Psoas muscle (tissue), 8 donors: Measurements from ENCODE around the gene ENTPD6. TPM values are rescaled to one million over a fixed set of nuclear protein-coding genes. Genes with fewer than 3 reads are reported as not detected.

ENCODE experiments used
- ATAC-seq, 4 donors: fragments of 200-7000 bp; cut with Tn5 transposase; one replicate each; pipeline ENCODE4 v1.9.1; 2020; ENCODE audit warnings: moderate library complexity in 3 of 4, mild to moderate bottlenecking in 2 of 4
- DNase-seq, 2 donors: peaks; one replicate each; pipeline ENCODE4 v3.0.0-alpha.2; 2020
- H3K27ac ChIP-seq: fragments of 200-600 bp; one replicate; pipeline ENCODE4 v1.8.0; 2022
- H3K27me3 ChIP-seq, 3 donors: fragments of 200-600 bp in 1 of 3; one replicate each; pipeline versions ENCODE4 v1.6.1 to v1.8.0; 2013 to 2022; ENCODE audit warnings: low read length in 2 of 3, mild to moderate bottlenecking in 2 of 3, moderate library complexity in 1 of 3; ENCODE audit not compliant: insufficient read depth in 3 of 3
- H3K36me3 ChIP-seq, 2 donors: fragments of 200-600 bp in 1 of 2; one replicate each; pipeline versions ENCODE4 v1.6.1 to v1.8.0; 2013 to 2022; ENCODE audit warnings: low read depth in 1 of 2, mild to moderate bottlenecking in 1 of 2, moderate library complexity in 1 of 2; ENCODE audit not compliant: insufficient read depth in 1 of 2
- H3K4me1 ChIP-seq: fragments of 200-600 bp; one replicate; pipeline ENCODE4 v1.8.0; 2022
- H3K4me3 ChIP-seq: fragments of 200-600 bp; one replicate; pipeline ENCODE4 v1.8.0; 2022; ENCODE audit warnings: mild to moderate bottlenecking
- H3K9me3 ChIP-seq: fragments of 200-600 bp; one replicate; pipeline ENCODE4 v1.8.0; 2022
- WGBS, 3 donors: extraction: QIAGEN DNeasy Blood & Tissue Kit; methylation state at CpG; one replicate each; pipeline versions ENCODE4 v1.1.6 to v1.1.7; 2013; 5-methylcytosine and 5-hydroxymethylcytosine counted together
- intact Hi-C, 2 donors: fragments of 100-400 bp; cut with DNase I; formaldehyde crosslinking; loops; one replicate each; pipeline versions ENCODE4 v1.11.0 to v1.14.2; 2022
- long read RNA-seq, 2 donors: library from polyadenylated mRNA; unstranded; transcript quantifications; one replicate each; pipeline ENCODE4 v2.0.0, GENCODE V29; 2021
- polyA plus RNA-seq, 3 donors: library from polyadenylated mRNA; stranded (reverse); fragments of 200-250 nt; gene quantifications; one replicate each; pipeline ENCODE4 v1.2.3, GENCODE V29; 2013
- total RNA-seq, 4 donors: library from RNA; stranded (reverse); fragmentation: NEBNext Ultra II Directional in 2 of 4; extraction: Animal tissue kit (Norgen Biotek cat#: 25700) in 2 of 4; gene quantifications; one replicate each; pipeline versions ENCODE4 v1.2.1 to v1.2.4, GENCODE V29; 2021 to 2023
- TF ChIP-seq, protein P1 (sequence below): fragments of 200-600 bp; IDR thresholded peaks from one replicate; pipeline ENCODE4 v1.8.0; 2022; ENCODE audit warnings: antibody characterized with exemption
- donor health status: healthy with polysubstance abuse.
- donor health status: DM: no; HTN: no; CAD: no; lungs with moderate emphysema.
- donor health status: Bipolar disorder and iron deficiency.
- donor health status: healthy.
- donor health status: DM: yes; HTN: yes; CAD: no.
- donor health status: DM: no; HTN: no; CAD: no.
- donor health status: DM: no; HTN: no; CAD: no.
- donor health status: DM: yes; HTN: yes; CAD: no.

The ENTPD6 gene
- 10 to 100 TPM; 28.7 to 42.1 (median 34.6) TPM for total RNA-seq
- polyA plus RNA-seq, result 10 to 100 TPM; 38.9 to 65.3 (median 50.5) TPM
- long read RNA-seq, donor 1, transcript ENTPD6-203 (15 exons, 2,750 nt), result minor isoform, 14 of 76 reads
- long read RNA-seq, donor 1, transcript ENTPD6-202 (15 exons, 2,766 nt), result minor isoform, 8 of 76 reads
- long read RNA-seq, donor 1, transcript ENTPD6-201 (14 exons, 2,708 nt), result major isoform, 15 of 76 reads
- long read RNA-seq, donor 1, partial matches to known transcripts, result 2 of 76 reads
- long read RNA-seq, donor 1, other reads (novel, unspliced or antisense), result 35 of 76 reads
- long read RNA-seq, donor 2, transcript ENTPD6-202 (15 exons, 2,766 nt), result minor isoform, 9 of 129 reads
- long read RNA-seq, donor 2, transcript ENTPD6-203 (15 exons, 2,750 nt), result minor isoform, 13 of 129 reads
- long read RNA-seq, donor 2, transcript ENTPD6-201 (14 exons, 2,708 nt), result major isoform, 22 of 129 reads
- long read RNA-seq, donor 2, partial matches to known transcripts, result 12 of 129 reads
- long read RNA-seq, donor 2, other reads (novel, unspliced or antisense), result 69 of 129 reads

- TF ChIP-seq, protein P1, sequence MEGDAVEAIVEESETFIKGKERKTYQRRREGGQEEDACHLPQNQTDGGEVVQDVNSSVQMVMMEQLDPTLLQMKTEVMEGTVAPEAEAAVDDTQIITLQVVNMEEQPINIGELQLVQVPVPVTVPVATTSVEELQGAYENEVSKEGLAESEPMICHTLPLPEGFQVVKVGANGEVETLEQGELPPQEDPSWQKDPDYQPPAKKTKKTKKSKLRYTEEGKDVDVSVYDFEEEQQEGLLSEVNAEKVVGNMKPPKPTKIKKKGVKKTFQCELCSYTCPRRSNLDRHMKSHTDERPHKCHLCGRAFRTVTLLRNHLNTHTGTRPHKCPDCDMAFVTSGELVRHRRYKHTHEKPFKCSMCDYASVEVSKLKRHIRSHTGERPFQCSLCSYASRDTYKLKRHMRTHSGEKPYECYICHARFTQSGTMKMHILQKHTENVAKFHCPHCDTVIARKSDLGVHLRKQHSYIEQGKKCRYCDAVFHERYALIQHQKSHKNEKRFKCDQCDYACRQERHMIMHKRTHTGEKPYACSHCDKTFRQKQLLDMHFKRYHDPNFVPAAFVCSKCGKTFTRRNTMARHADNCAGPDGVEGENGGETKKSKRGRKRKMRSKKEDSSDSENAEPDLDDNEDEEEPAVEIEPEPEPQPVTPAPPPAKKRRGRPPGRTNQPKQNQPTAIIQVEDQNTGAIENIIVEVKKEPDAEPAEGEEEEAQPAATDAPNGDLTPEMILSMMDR, result no peak
- Histone ChIP-seq H3K4me1 (peaks cover 27% of the 10 kb centered on the region), H3K36me3 (no peaks in the 10 kb centered on the region), H3K27ac (peak within 1 kb of the TSS; percentile 85), H3K27me3 (no peaks in the 10 kb centered on the region), H3K4me3 (peak within 1 kb of the TSS; percentile 96), H3K9me3 (no peaks in the 10 kb centered on the region)
- peak; percentile 94 to 96 for DNase-seq
- WGBS, 3 donors, result 6 to 12% (median 11%) methylated on average over 39 to 75 of the region's 75 CpGs
- intact Hi-C loops, result loop anchor here (5.0 to 10.0 kb wide), 4 partner anchors 52 to 202 kb away; partner anchors contain the start of genes PYGB (in 2 of the 2) and ABHD12 (in 1 of the 2)
- ATAC-seq, result peak; percentile 97 to 98 (median 98)
Measured at GRCh38 chr20:25195014-25195961, at the start of gene ENTPD6. TSS of gene ENTPD6 (plus strand) at chr20:25195712. CDS start at chr20:25206537, 10,825 bp downstream.

DNA sequence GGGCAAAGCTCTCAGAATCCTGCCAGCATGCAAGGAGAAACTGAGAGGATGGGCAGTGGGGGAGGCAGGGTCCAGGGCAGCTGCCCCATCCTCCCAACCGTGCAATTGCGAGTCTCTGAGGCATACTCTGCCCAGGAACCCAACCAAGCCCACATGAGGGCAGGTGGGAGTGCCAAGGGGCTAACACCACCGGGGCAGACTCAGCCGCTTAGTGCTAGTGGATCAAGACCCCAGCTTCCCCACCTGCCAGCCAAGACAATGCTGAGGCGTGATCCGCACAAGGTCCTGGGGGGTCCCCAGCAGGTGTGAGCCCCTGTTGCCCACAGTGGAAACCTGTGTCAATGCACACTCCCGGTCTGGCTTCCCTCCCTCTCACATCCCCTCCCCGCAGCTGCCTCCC, 48.5 kb upstream of the ENTPD6 start:
- H3K27ac ChIP-seq, result no peak overlapping the region
- peaks cover 8% of the 10 kb centered on the region for H3K4me1 ChIP-seq
- H3K9me3 ChIP-seq, result no peaks in the 10 kb centered on the region
- DNase-seq, result no peak
- TF ChIP-seq, protein P1, result no peak
- no peak overlapping the region for H3K4me3 ChIP-seq
- 91 to 94% (median 93%) methylated on average over 7 to 8 of the region's 8 CpGs for WGBS, 3 donors
- no peaks in the 10 kb centered on the region for H3K36me3 ChIP-seq
- ATAC-seq, result no peak
- peaks cover 0 to 22% (median 4%) of the 10 kb centered on the region in 3 donors for H3K27me3 ChIP-seq
- intact Hi-C loops, result no loop called here

GRCh38 chr20:25147716-25148115, 47.8 kb upstream of the ENTPD6 start:
- no peaks in the 10 kb centered on the region for H3K36me3 ChIP-seq
- TF ChIP-seq, protein P1, result no peak
- 89 to 90% (median 90%) methylated on average over 15 of the region's 15 CpGs for WGBS, 3 donors
- peaks cover 0 to 22% (median 4%) of the 10 kb centered on the region in 3 donors for H3K27me3 ChIP-seq
- DNase-seq, result no peak
- no peak overlapping the region for H3K4me3 ChIP-seq
- H3K4me1 ChIP-seq, result peaks cover 8% of the 10 kb centered on the region
- intact Hi-C loops, result no loop called here
- H3K27ac ChIP-seq, result no peak overlapping the region
- ATAC-seq, result no peak
- no peaks in the 10 kb centered on the region for H3K9me3 ChIP-seq

DNA sequence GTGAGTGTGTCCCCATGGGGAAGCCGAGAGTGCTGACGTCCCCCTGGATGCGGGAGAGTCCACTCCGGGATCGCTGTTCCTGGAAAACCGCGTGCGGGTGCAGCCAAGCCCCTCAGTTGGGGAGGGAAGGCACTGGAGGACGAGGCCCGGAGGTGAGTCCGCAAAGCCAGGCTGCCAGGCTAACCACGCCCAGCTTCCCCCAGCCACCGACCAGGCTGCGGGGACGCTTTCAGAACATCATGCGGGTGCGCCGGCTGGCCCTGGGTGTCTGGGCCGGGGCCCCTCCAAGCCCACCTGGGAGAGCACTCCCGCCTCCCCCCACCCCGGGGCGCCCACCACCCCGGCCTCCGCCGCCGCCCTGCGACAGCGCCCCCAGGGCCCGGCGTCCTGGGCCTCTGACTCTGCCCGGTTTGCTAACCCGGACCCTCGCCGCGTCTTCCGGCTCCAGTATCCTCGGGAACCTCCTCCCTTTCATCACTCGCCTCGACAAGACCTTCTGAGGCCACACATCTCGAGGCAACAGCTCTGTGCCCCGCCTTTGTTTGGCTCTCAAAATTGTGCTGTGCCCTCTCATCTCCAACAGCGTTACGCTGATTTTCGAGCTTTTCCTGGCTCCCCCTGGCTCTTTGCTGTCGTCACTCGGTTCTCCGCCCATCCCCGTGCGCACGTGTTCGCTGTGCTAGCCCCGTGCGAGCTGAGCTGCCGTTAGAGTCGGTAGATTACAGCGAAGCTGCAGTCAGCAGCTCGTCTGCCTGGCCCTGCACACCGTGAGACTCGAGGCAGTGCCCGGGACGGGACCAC, 47.1 kb upstream of the ENTPD6 start:
- intact Hi-C loops, result no loop called here
- DNase-seq (peak; percentile 43 to 63), ATAC-seq (peak; percentile 49 to 57 (median 55))
- H3K27me3 ChIP-seq, result peaks cover 0 to 22% (median 4%) of the 10 kb centered on the region in 3 donors
- TF ChIP-seq, protein P1, result no peak
- no peaks in the 10 kb centered on the region for H3K9me3 ChIP-seq
- peaks cover 8% of the 10 kb centered on the region for H3K4me1 ChIP-seq
- H3K27ac ChIP-seq, result no peak overlapping the region
- H3K36me3 ChIP-seq, result no peaks in the 10 kb centered on the region
- WGBS, 3 donors, result 8 to 12% (median 12%) methylated on average over 57 to 61 of the region's 61 CpGs
- peak overlapping the region; percentile 38 for H3K4me3 ChIP-seq
